Left ventricle myocardium inferior (tissue), 1 donor: ENCODE data around the gene IRF5. TPM values are rescaled to one million over a fixed set of nuclear protein-coding genes. Genes with fewer than 3 reads are reported as not detected.

Experiments used
- DNase-seq: peaks from one replicate; pipeline ENCODE4 v3.0.0-alpha.2; 2020
- H3K27ac ChIP-seq: fragments of 200-600 bp; replicated peaks from 2 replicates; pipeline ENCODE4 v1.8.0; 2021
- H3K27me3 ChIP-seq: fragments of 200-600 bp; 2 replicates; pipeline ENCODE4 v1.8.0; 2021; ENCODE audit warnings: low read depth
- H3K36me3 ChIP-seq: fragments of 200-600 bp; 2 replicates; pipeline ENCODE4 v1.8.0; 2021
- H3K4me1 ChIP-seq: fragments of 200-600 bp; 2 replicates; pipeline ENCODE4 v1.8.0; 2021
- H3K4me3 ChIP-seq: fragments of 200-600 bp; 2 replicates; pipeline ENCODE4 v1.8.0; 2021; ENCODE audit warnings: mild to moderate bottlenecking, moderate library complexity
- H3K9me3 ChIP-seq: fragments of 200-600 bp; replicated peaks from 2 replicates; pipeline ENCODE4 v1.8.0; 2021
- intact Hi-C: fragments of 100-400 bp; cut with micrococcal nuclease; formaldehyde crosslinking; loops from one replicate; pipeline ENCODE4 v1.11.0; 2022
- long read RNA-seq: library from polyadenylated mRNA; unstranded; transcript quantifications from one replicate; pipeline ENCODE4 v2.0.0, GENCODE V29; 2021
- total RNA-seq: library from RNA; stranded (reverse); fragmentation: NEBNext Ultra II Directional; extraction: Animal tissue kit (Norgen Biotek cat#: 25700); gene quantifications from one replicate; pipeline ENCODE4 v1.2.1, GENCODE V29; 2021
- TF ChIP-seq, protein P1 (sequence below): fragments of 200-600 bp; IDR thresholded peaks from 2 replicates; pipeline ENCODE4 v1.8.0; 2021; ENCODE audit warnings: antibody characterized with exemption, mild to moderate bottlenecking, borderline replicate concordance
- donor health status: DM: no; HTN: yes; CAD: no; lungs with severe emphysema.

IRF5 gene
- 2.2 TPM for total RNA-seq
- long read RNA-seq, partial matches to known transcripts: 1 of 4 reads
- long read RNA-seq, other reads (novel, unspliced or antisense): 1 of 4 reads

- Histone ChIP-seq H3K27me3 (peaks cover 97% of the 10 kb centered on the region), H3K27ac (peak within 1 kb of the TSS; percentile 60)
These were observed at the start of gene IRF5 for GRCh38 chr7:128937647-128938543. Gene IRF5 (plus strand): TSS chr7:128937927. CDS start chr7:128942082, 4,155 bp downstream.

GRCh38 chr7:128888039-128888755, 49.5 kb upstream of the IRF5 start:
- H3K4me3 ChIP-seq: no peak overlapping the region
- no peak for DNase-seq
- no peaks in the 10 kb centered on the region for H3K36me3 ChIP-seq
- H3K27me3 ChIP-seq: peaks cover 63% of the 10 kb centered on the region
- H3K9me3 ChIP-seq: no peaks in the 10 kb centered on the region
- intact Hi-C loops: no loop called here
- H3K27ac ChIP-seq: no peak overlapping the region
- TF ChIP-seq, protein P1, sequence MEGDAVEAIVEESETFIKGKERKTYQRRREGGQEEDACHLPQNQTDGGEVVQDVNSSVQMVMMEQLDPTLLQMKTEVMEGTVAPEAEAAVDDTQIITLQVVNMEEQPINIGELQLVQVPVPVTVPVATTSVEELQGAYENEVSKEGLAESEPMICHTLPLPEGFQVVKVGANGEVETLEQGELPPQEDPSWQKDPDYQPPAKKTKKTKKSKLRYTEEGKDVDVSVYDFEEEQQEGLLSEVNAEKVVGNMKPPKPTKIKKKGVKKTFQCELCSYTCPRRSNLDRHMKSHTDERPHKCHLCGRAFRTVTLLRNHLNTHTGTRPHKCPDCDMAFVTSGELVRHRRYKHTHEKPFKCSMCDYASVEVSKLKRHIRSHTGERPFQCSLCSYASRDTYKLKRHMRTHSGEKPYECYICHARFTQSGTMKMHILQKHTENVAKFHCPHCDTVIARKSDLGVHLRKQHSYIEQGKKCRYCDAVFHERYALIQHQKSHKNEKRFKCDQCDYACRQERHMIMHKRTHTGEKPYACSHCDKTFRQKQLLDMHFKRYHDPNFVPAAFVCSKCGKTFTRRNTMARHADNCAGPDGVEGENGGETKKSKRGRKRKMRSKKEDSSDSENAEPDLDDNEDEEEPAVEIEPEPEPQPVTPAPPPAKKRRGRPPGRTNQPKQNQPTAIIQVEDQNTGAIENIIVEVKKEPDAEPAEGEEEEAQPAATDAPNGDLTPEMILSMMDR: no peak
- H3K4me1 ChIP-seq: peaks cover 11% of the 10 kb centered on the region

More at GRCh38 chr7:128937647-128938543, at the start of gene IRF5:
- DNase-seq: peak; percentile 56
- peak within 1 kb of the TSS; percentile 67 for H3K4me3 ChIP-seq
- no peaks in the 10 kb centered on the region for H3K9me3 ChIP-seq
- TF ChIP-seq, protein P1: no peak
- intact Hi-C loops: no loop called here
- peaks cover 18% of the 10 kb centered on the region for H3K4me1 ChIP-seq
- no peaks in the 10 kb centered on the region for H3K36me3 ChIP-seq

DNA sequence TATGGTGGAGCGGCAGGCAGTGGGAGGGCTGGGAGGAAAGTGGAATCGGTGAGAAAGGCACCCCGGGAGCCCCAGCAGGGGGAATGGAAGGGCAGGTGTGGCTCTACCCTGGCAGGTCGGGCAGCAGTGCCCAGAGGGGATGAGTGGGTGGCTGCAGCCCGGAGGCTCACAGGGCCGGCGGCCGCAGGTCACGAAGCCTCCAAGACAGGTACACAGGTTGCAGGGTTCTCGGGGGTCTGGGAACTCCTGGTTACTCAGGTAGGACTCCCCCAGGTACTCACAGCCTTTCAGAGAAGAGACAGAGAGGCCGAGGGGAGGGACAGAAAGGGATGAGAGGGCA, 49.0 kb upstream of the IRF5 start:
- no peaks in the 10 kb centered on the region for H3K36me3 ChIP-seq
- TF ChIP-seq, protein P1: no peak
- no peak overlapping the region for H3K27ac ChIP-seq
- intact Hi-C loops: no loop called here
- DNase-seq: no peak
- no peak overlapping the region for H3K4me3 ChIP-seq
- H3K9me3 ChIP-seq: no peaks in the 10 kb centered on the region
- peaks cover 9% of the 10 kb centered on the region for H3K4me1 ChIP-seq
- H3K27me3 ChIP-seq: peaks cover 63% of the 10 kb centered on the region

DNA sequence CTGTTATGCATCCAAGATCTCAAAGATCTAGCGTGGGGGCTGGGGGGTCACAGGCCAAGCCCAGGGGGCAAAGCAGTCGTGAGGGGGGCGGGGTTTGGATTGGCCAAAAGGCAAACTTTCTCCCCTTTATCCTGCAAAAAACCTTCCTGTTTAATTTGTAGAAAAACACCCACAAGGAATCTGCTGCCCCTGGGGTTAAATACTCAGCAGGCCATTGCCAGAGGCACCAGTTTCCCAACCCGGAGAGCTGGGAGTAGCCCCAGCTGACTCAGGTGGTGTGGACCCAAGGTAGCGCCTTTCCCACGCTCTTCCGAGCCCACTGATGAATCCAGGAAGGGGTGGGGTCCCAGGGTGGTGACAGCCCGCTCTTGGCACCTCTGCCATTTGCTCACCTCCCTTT, 48.6 kb upstream of the IRF5 start:
- Histone ChIP-seq H3K4me3 (no peak overlapping the region), H3K4me1 (peaks cover 8% of the 10 kb centered on the region), H3K9me3 (no peaks in the 10 kb centered on the region), H3K36me3 (no peaks in the 10 kb centered on the region), H3K27me3 (peaks cover 61% of the 10 kb centered on the region), H3K27ac (no peak overlapping the region)
- intact Hi-C loops: no loop called here
- no peak for DNase-seq
- TF ChIP-seq, protein P1: no peak

DNA sequence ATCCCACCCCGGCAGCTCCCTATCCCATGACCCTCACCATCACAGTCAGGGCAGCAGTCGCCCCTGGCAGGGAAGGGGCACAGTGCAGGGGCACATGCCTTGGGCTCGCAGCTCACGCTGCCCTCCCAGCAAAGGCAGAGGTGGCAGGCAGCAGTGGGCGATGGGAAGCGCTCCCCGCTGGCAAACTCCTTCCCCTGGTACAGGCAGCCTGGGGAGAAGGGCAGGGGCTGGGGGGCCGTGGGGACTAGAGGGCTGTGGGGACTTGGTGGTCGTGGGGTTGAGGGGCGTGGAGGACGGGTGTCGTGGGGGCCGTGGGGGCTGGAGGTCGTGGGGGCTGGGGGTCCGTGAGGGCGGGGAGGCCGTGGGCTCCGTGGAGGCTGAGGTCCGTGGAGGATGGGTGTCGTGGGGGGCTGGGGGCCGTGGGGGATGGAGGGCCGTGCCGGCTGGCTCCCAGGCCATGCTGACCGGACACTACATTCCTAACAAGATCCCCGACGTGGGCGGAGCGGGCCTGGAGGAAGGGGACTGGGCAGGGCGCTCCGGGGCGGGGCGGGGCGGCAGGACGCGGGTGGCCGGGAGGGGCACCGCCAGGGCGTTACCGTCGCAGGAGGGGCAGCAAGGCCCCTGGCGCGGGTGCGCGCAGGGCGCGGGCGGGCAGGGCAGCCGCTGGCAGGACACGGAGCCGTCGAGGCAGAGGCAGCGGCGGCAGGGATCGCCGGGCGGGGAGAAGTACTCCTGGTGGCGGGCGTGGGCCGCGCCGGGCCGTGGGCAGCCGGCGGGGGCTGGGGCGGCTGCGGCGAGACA, 47.2 kb upstream of the IRF5 start:
- Histone ChIP-seq H3K4me3 (peak overlapping the region; percentile 54), H3K4me1 (peaks cover 8% of the 10 kb centered on the region), H3K9me3 (no peaks in the 10 kb centered on the region), H3K27me3 (peaks cover 49% of the 10 kb centered on the region), H3K27ac (no peak overlapping the region), H3K36me3 (no peaks in the 10 kb centered on the region)
- no peak for DNase-seq
- intact Hi-C loops: no loop called here
- TF ChIP-seq, protein P1: no peak
